ENCODE results near the gene DHX58. TPM values are rescaled to one million over a fixed set of nuclear protein-coding genes. Genes with fewer than 3 reads are reported as not detected.

Gene DHX58
- polyA plus RNA-seq, 1 of the 3 experiments (the other 2 are of a cell fraction): 1.2 TPM

- TF ChIP-seq, protein P1, sequence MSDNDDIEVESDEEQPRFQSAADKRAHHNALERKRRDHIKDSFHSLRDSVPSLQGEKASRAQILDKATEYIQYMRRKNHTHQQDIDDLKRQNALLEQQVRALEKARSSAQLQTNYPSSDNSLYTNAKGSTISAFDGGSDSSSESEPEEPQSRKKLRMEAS (IDR thresholded peaks at IDR 0.05; ENCODE audit: low read depth): no peak
- TF ChIP-seq MXI1 (IDR thresholded peaks at IDR 0.05; ENCODE audit: low read depth, low read length): no peak
- no peak for DNase-seq
- Histone ChIP-seq H2AFZ (ENCODE audit: low read depth) (no peak overlapping the region), H3K9me2 (no peaks in the 10 kb centered on the region), H3K27ac (ENCODE audit: low read depth in 2 of 2, low read length in 1 of 2) (no peak overlapping the region), H3K4me2 (no peak overlapping the region), H3K27me3 (ENCODE audit: insufficient read depth) (no peaks in the 10 kb centered on the region), H3K4me3 (ENCODE audit: low read depth in 2 of 2, low read length in 1 of 2) (no peak overlapping the region), H3F3A (replicated peaks; ENCODE audit: insufficient read depth) (peaks cover 3% of the 10 kb centered on the region), H3K36me3 (replicated peaks in 1 of 2; ENCODE audit: control insufficient read depth in 1 of 2, insufficient read depth in 2 of 2, low read length in 1 of 2) (peaks cover 22 to 34% of the 10 kb centered on the region in 2 experiments), H3K9ac (no peak overlapping the region), H4K20me1 (ENCODE audit: insufficient read depth) (no peaks in the 10 kb centered on the region), H3K79me2 (ENCODE audit: insufficient read depth) (0 out of 2 replicates have a peak, but pooled peaks cover 5% of the 10 kb centered on the region), H3K9me3 (no peaks in the 10 kb centered on the region), H3K4me1 (ENCODE audit: control insufficient read depth in 1 of 2, insufficient read depth in 2 of 2, low read depth in 1 of 2, low read length in 1 of 2) (peaks cover 0 to 11% of the 10 kb centered on the region in 2 experiments; a peak in 1 of 4 replicates)
- ChIA-PET POLR2A (no interaction called here), CTCF (no interaction called here)
- WGBS (ENCODE audit: low lambda C conversion rate): 95% methylated on average over 3 of the region's 3 CpGs
Observed at GRCh38 chr17:42124256-42124655, 11.7 kb upstream of the DHX58 start.

DNA sequence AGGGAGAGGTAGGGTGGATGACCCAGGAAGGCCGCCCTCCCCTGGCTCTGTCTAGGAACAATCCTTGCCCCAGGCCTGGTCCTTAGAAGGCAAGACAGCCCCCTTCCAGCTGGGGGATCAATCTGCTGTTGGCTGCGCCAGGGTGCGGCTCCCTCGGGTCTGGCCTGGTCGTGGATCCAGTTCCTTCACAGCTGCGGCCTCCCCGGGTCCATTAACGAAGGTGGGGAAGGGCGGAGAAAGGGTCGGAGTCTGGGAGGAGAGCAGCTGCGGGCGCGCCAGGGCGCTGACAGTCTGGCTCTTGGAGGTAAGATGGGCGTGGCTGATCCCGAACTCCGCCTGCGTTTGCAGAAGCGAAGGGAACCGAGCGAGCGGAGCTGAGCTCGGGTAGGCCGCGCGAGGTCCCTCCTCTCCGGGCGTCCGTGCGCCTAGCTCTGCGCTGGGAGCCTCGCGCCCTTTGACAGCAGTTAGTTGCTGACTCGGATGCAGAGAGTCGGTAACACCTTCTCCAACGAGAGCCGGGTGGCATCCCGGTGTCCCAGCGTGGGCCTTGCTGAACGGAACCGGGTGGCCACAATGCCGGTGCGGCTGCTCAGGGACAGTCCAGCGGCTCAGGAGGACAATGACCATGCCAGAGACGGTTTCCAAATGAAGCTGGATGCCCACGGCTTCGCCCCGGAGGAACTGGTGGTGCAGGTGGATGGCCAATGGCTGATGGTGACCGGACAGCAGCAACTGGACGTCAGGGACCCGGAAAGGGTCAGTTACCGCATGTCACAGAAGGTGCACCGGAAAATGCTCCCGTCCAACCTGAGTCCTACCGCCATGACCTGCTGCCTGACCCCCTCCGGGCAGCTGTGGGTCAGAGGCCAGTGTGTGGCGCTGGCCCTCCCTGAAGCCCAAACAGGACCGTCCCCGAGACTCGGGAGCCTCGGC, 10.1 kb upstream of the DHX58 start, which contains the start of gene HSPB9:
HSPB9 (plus strand) TSS at position 434 of the 933 bp plus-strand sequence; CDS start at position 481, 47 bp downstream.
- Histone ChIP-seq H3K9me3 (no peaks in the 10 kb centered on the region), H3K4me2 (no peak within 1 kb of the TSS; the same call in 1 of the 2 replicates), H3K9me2 (no peaks in the 10 kb centered on the region), H3K27me3 (ENCODE audit: insufficient read depth) (no peaks in the 10 kb centered on the region), H3K9ac (no peak within 1 kb of the TSS), H3K4me1 (ENCODE audit: control insufficient read depth in 1 of 2, insufficient read depth in 2 of 2, low read depth in 1 of 2, low read length in 1 of 2) (peaks cover 0 to 11% of the 10 kb centered on the region in 2 experiments; a peak in 1 of 4 replicates), H3K36me3 (replicated peaks in 1 of 2; ENCODE audit: control insufficient read depth in 1 of 2, insufficient read depth in 2 of 2, low read length in 1 of 2) (peaks cover 19 to 34% of the 10 kb centered on the region in 2 experiments), H3F3A (replicated peaks; ENCODE audit: insufficient read depth) (peaks cover 3% of the 10 kb centered on the region), H3K79me2 (ENCODE audit: insufficient read depth) (no peaks in the 10 kb centered on the region), H2AFZ (ENCODE audit: low read depth) (no peak within 1 kb of the TSS), H4K20me1 (ENCODE audit: insufficient read depth) (no peaks in the 10 kb centered on the region), H3K27ac (ENCODE audit: low read depth in 2 of 2, low read length in 1 of 2) (no peak within 1 kb of the TSS), H3K4me3 (ENCODE audit: low read depth in 2 of 2, low read length in 1 of 2) (no peak within 1 kb of the TSS)
- ChIA-PET POLR2A (no interaction called here), CTCF (interaction anchor here (1.1 to 29.9 kb wide), 3 partner anchors 11 to 99 kb away, joined by 3 to 496 read pairs (median 7); partner anchors contain the start of genes DNAJC7 and NKIRAS2)
- peak; percentile 16; the same call in 1 of the 2 replicates for TF ChIP-seq POLR2AphosphoS5 (IDR thresholded peaks at IDR 0.05; ENCODE audit: low read depth, low read length)
- TF ChIP-seq, protein P2, sequence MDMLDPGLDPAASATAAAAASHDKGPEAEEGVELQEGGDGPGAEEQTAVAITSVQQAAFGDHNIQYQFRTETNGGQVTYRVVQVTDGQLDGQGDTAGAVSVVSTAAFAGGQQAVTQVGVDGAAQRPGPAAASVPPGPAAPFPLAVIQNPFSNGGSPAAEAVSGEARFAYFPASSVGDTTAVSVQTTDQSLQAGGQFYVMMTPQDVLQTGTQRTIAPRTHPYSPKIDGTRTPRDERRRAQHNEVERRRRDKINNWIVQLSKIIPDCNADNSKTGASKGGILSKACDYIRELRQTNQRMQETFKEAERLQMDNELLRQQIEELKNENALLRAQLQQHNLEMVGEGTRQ (IDR thresholded peaks at IDR 0.05; ENCODE audit: borderline replicate concordance, low read depth, low read length): no peak
- no peak for DNase-seq
- WGBS (ENCODE audit: low lambda C conversion rate): 95% methylated on average over 43 of the region's 61 CpGs

Data from SK-N-SH (cell line).